NCI-H774 (cell line): ENCODE results near the gene GRIK4.

Experiments
- DNase-seq: peaks from one replicate; lab custom pipeline; 2025; lab: John Stamatoyannopoulos, UW

Gene GRIK4

DNA sequence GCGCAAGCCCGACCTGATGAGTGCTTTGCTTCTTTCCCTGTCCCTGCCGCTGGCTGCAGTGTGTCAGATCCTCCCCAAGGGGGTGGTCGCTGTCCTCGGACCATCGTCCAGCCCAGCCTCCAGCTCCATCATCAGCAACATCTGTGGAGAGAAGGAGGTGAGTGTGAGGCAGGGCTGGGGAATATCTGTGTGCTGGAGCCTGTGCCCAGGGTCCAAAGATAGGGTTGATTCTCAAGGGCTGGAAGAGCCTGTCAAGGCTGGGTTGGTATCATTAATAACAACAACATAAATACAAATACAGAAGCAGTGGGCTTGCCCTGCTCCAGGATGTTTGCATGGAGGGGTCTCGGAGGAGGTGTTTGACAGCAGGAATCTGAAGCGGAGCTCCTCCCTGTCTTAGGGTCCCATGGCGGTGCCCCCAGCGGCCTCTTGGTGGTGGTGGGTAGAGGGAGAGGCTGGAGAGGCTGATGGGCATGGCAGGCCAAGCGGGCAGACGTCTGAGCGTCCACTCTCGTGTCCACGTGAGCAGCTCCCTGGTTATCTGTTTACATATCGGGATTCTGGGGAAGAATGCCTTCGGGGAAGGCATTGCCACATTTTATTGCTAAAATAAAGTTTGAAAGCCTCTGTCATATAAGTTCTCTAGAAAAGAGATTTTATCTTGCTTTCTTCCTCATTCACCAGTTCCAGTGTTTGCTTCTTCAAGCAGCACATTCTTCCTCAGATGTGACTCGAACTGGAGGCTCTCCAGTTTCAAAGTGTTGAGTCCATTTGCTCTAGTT lies 304.0 kb downstream of the GRIK4 start:
- DNase-seq = no peak

DNA sequence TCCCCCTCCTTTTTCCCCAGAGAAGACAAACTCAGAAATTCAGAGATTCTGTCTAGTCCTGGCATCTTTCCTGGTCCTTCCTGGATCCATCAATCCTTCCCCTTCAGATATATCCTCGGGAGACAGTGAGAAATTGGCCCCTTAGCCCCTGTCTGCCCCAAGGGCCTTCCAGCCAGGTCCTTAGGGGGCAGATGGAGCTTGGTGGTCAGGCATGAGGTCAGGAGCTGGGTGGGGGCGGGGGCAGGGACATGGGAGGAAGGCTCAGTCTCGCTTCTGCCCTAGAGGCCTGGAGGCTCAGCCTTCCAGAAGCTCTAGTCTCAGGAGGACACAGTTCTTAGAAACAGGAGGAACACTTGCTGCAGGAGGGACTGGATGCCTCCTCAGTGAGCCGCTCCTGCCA lies 304.6 kb downstream of the GRIK4 start:
- DNase-seq = no peak

DNA sequence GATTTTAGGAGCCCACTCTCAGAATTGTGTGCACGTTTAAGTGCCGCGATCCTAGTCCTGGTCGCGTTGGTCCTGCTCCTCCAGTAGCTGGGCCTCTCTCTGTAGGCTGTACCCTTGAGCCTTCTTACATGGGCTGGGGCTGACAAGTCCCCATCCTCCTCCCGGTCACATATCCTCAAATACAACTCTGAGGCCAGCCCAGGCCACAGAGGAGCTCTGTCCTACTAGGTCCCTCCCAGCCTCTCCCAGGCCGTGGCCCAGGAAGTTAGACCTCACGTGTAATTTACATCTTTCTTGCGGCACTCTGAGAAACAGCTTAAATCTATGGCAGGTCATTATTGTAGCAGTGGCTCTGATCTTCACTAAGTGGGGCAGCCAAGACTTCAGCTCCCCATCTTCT lies 305.2 kb downstream of the GRIK4 start:
- no peak for DNase-seq

DNA sequence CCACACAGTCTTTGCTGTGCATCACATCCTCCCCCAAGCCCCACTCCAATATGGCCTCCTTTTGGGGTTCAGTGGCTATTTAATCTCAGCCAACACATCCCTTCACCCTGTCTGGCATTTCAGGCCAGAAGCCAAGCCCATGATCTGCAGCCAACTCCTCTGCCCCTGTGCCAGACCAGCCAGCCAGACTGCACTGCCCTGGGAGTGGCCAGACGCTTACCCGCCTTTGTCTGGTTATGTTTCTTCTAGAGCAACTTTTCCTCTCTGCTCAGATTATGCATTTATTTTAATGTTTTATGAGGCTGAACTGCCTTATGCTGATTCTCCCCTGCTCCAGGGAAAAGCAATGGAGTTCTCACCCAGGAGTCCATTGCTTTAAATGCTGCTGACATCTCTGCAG lies 305.6 kb downstream of the GRIK4 start:
- DNase-seq = no peak

DNA sequence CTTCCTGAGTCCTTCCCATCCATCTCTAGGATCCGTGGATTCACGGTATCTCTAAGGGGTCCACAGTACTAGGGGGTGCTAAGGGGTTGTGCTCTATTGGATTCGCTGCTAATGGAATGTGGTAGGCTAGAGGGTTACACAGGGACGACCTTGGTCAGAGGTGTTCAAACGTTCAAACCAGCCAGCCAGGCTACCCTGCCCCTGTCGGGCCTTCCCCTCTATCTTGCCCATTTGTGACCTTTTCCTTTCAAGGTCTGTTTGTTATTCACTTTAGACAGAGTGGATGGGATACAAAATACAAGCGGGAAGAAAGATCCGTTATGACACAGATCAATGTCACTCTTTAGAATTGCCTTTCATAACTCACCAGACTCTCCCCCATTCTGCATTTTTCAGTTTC lies 306.5 kb downstream of the GRIK4 start:
- DNase-seq = no peak

DNA sequence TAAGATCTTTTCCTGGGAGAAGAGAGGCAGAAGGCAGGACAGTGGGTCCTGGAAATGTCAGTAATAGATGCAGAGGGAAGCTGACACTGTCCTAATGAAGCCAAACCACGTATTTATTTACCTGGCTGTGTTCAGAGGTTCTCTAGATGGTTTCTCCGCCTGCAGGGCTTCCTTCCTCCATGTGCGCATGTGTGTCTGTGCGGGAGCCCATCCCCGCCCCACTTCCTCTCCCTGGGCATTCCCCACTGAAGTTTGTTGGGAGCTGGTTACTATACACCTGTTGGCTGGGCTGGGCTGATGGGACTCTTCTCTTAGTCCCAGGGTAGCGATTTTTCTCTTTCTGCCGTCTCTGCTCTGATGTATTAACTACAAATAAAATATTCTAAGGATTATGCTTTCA lies 307.5 kb downstream of the GRIK4 start:
- DNase-seq = no peak

DNA sequence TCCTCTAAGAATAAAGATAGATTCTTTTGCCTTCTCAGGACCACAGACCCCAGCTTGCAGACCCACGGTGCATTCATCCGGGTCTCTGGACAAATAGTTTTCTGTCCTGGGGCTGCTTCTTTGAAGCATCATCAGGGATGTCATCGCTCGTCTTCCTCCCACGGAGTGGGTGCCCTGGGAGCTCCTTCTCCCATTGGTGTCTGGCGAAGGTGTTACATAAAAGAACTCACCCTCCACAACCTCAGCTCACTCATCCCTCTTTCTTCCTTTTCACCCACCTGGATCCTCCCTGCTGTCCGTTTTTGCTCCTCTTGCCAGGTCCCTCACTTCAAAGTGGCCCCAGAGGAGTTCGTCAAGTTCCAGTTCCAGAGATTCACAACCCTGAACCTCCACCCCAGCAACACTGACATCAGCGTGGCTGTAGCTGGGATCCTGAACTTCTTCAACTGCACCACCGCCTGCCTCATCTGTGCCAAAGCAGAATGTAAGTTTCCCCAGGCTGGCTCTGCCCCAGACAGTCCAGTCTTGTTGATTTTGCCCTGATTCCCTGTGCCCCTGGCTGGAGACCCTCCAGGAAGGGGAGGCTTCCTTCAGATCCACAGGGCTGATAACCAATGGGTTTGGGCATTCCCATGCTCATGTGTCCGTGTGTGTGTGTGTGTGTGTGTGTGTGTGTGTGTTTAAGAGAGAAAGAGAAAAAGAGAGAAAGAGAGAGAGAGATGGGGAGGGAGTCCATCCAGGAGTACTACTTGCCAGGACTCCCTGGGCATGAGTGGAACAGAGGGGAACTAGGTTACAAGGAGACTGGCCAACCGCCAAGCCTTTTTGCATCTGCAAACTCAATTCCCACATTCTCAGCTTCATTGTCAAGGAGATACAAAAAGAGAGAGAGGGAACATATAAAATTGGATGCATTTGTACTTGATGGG lies 308.2 kb downstream of the GRIK4 start:
- no peak for DNase-seq

DNA sequence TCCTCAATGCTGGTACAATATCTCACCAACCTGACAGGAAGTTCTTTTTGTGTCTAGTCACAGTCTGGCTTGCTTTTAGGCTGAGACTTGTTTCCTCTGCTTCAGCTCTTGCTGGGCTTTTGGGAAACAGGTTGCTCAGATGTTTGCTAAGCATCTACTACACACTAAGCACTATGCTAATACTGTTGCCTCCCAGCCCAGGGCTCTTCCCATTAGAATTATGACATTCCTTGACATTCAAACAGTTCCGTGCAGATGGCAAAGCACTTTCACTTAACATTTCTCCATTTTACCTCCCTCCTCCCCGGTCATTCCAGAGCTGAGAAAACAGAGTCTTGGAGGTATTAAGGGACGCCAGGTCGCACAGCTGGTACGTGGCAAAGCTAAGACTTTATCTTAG lies 311.6 kb downstream of the GRIK4 start:
- DNase-seq = no peak

DNA sequence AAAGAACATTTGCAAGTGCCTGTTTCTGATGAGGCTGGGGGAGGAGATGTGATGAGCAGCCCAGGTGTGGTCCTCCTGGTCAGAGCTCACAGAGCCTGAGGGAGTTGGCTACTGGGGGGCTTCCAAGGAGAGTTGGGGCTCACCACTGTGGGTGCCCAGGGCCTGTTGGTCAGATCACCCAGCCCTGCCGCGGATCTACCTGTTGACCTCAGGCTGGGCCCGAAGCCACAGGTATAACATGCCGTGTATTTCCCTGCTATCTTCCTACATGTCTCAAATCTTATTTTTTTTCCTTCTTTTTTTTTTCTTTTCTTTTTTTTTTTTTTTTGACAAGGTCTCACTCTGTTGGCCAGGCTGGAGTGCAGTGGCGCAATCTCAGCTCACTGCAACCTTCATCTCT lies 312.7 kb downstream of the GRIK4 start:
- no peak for DNase-seq

DNA sequence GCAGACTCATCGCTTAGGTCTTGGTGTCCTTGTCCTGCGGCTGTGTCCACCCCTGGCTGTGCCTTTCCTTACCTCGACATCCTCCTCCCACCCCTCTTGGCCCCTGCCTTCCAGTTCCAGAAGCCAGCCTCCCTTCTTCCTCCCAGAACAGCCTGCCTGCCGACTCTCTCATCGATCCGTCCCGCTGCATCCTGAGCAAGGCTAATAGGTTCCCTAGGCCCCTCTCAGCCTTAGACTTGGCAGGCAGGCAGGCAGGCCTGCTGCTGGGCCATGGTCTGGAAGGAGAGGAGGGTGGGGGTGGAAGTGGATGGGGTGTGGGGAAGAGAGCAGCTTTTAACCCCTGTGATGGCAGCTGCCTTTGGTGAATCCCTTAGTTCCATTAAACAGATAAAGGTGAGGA lies 315.6 kb downstream of the GRIK4 start:
- DNase-seq = no peak

DNA sequence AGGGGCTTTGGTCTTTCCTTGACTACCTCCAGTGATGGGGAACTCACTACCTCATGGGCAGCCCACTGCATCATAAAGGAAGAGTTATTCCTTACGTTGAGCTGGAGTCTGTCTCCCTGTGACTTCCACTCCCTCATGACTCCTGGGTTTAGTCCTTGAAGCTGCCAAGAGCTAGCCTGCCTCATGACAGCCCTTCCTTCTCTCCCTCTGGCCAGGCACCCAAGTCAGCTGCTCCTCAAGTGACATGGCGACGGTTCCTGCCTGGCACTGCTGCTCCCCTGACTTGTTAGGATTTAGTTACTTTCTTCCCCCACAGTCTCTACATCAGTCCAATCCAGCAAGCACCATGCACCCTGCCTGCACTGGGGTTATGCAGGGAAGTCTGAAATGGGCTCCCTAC lies 316.3 kb downstream of the GRIK4 start:
- DNase-seq = no peak

DNA sequence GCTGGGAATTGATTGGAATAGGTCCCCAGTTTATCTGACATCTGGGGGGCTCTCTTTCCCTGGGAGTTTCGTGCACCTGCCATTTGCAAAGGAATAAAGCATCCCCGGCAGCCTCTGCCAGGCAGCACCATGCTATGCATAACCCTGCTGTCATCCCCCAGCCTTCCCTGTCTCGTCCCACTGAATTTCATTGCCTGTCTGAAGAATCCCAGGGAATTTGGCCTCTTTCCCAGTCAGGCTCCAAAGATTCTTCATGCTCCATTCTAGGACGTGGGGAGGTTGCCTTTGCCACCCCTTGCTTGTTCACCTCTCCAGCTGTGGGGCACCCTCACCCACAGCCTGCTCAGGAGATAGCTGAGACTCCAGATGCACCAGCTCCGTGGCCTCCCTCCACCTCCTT lies 317.3 kb downstream of the GRIK4 start:
- no peak for DNase-seq

DNA sequence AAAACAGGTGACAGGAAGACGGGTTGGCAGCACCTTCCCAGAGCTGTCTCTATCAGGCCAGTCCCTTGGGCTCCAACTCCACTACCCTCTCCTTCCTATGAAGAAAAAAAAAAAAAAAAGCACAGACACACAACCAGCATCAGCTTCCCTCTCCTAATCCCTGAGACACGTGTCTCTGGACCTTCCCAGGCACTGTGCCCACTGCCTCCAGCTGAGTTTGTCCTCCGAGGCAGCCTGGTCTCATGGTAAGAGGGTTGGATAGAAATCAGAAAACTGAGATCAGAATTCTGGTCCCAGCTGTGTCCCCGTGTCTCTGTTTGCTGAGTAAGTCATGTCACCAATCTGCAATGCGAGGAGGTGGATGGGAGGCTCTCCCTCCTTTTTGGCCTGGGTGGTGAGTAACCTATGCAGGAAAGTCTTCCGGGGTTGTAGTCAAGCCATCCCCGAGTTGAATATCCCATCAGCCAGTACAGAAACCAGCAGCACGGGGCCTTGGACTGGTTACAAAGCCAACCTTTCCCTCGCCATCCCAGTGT lies 318.6 kb downstream of the GRIK4 start:
- DNase-seq = no peak

DNA sequence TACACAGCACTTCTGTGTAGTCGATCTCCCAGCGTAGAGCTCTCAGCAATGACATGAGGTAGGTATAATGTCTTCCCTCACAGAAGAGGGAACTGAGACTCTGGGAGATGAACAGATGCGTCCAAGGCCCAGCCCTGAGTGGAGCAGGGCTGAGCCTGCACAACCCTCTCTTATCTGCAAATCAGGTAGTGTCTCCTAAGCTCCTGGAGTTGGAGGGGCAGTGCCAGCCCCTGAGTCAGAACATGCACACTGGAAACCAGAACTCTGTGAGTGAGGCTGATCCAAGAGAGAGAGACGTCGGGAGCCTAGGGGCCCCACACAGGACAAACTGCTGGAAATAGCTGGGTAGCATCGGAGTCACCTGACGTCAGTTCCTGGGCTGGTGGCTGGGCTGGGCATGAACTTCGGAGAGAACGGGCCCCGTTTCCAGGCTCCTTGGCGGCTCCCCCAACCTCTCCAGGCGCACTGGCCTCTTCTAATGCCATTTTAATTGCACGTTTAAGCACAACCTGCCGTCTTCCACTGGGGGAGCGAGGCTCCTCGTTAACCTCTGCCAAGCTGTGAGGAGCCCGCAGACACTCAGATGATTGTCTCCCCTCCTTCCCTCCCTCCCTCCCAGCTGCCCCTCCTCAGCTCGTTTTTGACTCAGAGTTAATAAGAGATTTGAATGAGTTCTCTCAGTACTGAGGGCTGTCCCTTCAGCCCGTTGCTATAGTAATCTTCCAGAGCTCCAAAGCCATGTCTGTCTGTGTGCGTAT lies 321.1 kb downstream of the GRIK4 start:
- no peak for DNase-seq

DNA sequence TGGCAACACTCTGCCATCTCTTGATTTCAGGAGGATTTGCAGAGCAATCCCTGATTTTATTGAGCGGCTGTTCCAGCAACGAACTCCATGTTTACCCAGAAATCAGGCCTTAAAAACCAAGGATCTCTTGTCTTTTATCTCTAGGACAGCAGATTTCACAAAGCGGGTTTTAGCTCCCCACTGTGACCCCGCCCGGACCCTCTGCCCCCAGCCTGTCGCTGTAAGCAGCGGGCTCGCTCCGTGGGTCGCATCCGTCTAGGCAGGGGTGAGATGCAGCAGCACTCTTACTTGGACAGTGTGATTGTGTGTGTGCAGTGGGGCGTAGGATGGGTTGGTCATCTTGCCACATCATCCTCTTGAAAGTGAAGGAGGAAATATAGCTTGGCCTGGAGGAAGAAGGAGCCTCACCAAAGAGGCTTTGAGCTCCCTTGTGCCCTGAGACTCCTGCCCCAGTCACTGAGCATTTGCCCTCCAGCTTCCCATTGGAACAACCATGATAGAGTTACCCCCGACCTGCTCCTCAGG lies 323.2 kb downstream of the GRIK4 start:
- DNase-seq = no peak

DNA sequence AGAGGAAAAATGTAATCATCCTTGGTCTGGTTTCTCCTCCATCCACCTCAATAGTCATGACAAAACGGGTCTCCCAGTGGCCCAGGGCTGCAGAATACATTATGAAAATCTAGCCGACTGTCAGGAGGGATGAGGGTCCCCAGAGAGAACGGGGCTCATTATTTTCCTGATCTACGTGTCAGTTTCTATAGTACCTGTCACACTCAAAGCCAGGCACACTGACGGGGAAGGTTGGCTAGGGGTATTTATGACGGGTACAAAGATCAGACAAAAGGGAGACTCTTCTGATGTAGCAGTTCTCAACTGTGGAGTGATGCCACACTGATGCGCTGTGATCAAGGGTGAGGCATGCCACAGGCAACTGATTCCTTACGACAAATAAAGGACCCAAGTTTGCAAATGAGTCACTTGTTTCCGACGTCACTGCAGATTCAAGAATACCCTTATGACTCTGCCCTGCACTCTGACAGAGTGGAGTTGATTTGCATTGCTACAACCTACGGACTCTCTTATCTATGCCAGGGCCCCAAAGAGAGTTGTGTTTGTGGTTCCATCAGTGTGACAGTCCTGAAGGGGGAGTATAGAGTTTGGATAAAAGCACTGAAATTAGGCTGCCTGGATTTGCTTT lies 324.2 kb downstream of the GRIK4 start:
- no peak for DNase-seq

DNA sequence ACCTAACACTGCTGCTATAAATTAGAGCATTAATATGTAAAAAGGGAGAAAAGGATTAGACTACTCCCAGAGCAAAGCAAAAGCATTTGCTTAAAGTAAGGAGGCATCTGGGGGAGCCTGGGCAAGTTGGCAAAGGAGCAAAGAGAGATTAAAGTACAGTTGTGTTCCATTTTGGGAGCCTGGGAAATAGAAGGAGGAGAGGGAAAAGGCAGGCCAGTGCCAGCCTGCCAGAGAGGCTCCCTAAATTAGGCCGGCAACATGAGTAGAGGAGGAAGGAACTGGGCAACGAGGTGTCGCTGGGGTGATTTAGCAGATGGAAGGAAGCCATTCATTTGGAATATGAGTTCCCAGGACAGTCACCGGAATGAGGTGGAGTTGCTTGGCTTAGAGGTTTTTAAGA lies 326.1 kb downstream of the GRIK4 start:
- DNase-seq = no peak

DNA sequence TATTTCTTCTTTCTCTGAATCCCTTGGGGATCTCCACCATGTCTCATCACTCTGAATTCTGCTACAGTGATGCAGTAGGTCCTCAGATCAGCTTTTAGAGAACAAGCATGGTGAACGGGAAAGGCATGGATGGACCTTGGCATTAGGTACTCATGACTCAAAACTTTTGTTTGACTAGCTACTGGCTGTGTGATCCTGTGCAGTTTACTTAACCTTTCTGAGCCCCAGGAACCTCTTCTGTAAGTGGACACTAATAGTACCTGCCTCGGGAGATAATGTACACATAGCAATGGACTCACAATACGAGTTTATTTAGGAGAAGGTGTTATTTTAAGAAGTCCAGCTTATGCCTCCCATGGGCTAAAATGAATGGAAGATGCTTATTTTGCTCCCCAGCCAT lies 327.7 kb downstream of the GRIK4 start:
- no peak for DNase-seq

DNA sequence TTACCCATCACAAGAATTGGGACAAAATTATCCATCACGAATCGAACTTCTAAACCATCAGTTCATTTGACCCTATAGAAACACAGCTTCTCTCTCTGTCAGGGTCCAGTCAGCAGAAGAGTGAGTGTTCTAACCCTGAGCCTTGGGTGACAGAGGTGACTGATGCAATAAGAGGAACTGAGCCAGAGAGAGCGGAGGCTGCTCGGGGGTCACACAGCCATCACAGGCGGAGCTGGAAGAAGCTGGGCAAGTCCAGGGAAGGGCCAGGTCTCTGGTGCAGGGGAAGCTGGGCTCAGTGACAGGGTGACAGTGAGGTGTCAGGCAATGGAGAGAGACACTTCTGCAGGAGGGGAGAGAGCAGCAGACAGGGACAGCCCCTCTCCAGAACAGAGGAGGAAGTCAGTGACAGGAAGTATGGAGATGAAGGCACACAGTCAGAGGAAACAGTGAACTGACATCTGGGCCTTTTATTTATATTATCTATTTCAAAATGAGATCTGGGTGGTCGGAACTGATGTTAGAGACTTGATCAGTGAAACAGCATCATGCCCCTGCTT lies 328.4 kb downstream of the GRIK4 start:
- no peak for DNase-seq

DNA sequence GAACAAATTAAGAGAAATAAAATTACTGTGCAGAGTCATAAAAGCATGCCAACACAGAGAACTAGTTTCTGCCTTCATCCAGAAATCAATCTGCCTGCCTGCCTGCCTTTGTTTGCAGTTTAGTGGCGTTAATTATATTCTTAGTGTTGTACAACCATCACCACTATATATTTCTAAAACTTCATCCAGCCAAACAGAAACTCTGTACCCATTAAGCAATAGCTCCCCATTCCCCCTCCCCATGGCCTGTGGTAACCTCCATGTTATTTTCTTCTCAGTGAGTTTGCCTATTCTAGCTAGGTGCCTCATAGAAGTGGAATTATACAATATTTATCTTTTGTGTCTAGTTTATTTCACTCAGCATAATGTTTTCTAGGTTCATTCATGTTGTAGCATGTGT lies 329.1 kb downstream of the GRIK4 start:
- DNase-seq = no peak

DNA sequence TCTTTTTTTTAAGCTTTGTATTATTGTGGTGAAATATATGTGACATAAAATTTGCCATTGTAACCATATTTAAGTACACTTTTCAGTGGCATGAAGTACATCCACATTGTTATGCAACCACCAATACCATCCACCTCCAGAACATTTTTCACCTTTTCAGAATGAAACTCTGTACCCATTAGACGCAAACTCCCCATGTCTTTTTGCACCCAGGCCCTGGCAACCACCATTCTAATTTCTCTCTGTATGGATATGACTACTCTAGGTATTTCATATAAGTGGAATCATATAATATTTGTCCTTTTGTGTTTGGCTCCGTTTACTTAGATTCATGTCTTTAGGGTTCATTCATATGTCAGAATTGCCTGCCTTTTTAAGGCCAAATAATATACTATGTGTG lies 329.5 kb downstream of the GRIK4 start:
- DNase-seq = no peak
